ENCODE data around the gene MSRB1. TPM values are rescaled to one million over a fixed set of nuclear protein-coding genes. Genes with fewer than 3 reads are reported as not detected.

MSRB1 gene
- total and polyA plus RNA-seq, 2 of the 13 experiments (the other 11 are each of a cell fraction or from before 2014, with no cell fraction given): 32.1 to 75.4 TPM

DNA sequence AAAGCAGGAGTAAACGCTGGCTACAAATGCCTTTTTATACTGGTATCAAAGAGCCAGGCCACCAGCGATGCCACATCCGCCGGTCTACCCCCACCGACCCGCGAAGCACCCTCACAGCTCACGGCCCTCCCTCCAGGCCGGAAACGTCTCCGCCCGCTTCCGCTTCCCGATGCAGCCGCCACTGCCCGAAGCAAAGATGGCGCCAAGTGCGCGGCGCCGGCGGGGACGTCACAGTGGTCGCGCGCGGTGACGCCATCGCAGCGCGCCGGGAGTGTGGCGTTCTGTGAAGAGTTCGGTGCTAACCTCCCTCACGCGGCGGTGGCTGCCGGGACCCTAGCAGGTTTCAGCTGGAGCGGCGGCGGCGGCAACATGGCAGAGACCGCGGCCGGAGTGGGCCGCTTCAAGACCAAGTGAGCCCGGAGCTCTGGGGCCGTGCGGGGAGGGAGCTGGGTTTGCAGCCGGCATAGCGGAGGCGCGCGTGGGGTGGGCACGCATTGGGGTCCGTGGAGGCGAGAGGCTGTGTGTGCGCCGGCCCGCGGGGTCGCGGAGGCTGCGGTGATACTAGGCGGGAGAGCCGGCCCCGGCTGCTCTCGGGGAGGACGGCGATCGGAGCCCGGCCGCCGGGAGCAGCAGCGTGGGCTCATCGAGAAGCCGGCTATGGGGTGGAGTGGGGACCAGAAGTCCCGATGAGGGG is 28.9 kb upstream of the MSRB1 start, which contains the start of gene TBL3 (continued):
- TF ChIP-seq ATF3 (CRISPR knock-in tag; IDR thresholded peaks at IDR 0.05) (peak; percentile 65), ZNF121 (CRISPR knock-in tag; IDR thresholded peaks at IDR 0.05) (no peak), ZNF816 (CRISPR knock-in tag; IDR thresholded peaks at IDR 0.05; ENCODE audit: borderline replicate concordance) (0 out of 2 replicates have a peak, but pooled peaks have one; percentile 50), TCF7L2 (IDR thresholded peaks at IDR 0.05; ENCODE audit: low read depth, low read length) (no peak), ZNF605 (CRISPR knock-in tag; IDR thresholded peaks at IDR 0.05) (peak; percentile 73; the same call in 1 of the 2 replicates), IRX3 (CRISPR knock-in tag; IDR thresholded peaks at IDR 0.05; ENCODE audit: borderline replicate concordance, low read depth) (no peak), ATRX (CRISPR knock-in tag; IDR thresholded peaks at IDR 0.05; ENCODE audit: borderline replicate concordance) (no peak), ZBTB7A (CRISPR knock-in tag; IDR thresholded peaks at IDR 0.05) (peak; percentile 55; the same call in 1 of the 2 replicates), ZBTB44 (CRISPR knock-in tag; IDR thresholded peaks at IDR 0.05) (0 out of 2 replicates have a peak, but pooled peaks have one; percentile 64), SCMH1 (CRISPR knock-in tag; IDR thresholded peaks at IDR 0.05; ENCODE audit: borderline replicate concordance) (no peak), FOXO4 (CRISPR knock-in tag; conservative IDR thresholded peaks at IDR 0.05) (no peak), ZNF275 (CRISPR knock-in tag; IDR thresholded peaks at IDR 0.05; ENCODE audit: borderline replicate concordance) (no peak; the same call in 1 of the 2 replicates), ZNF17 (CRISPR knock-in tag; IDR thresholded peaks at IDR 0.05) (no peak), JUN (CRISPR knock-in tag; IDR thresholded peaks at IDR 0.05) (0 out of 2 replicates have a peak, but pooled peaks have one; percentile 38), NKX3-1 (CRISPR knock-in tag; IDR thresholded peaks at IDR 0.05) (no peak), ARID4A (CRISPR knock-in tag; IDR thresholded peaks at IDR 0.05; ENCODE audit: borderline replicate concordance) (peak; percentile 99)
- TF ChIP-seq, protein P1, sequence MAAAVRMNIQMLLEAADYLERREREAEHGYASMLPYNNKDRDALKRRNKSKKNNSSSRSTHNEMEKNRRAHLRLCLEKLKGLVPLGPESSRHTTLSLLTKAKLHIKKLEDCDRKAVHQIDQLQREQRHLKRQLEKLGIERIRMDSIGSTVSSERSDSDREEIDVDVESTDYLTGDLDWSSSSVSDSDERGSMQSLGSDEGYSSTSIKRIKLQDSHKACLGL (CRISPR knock-in tag; IDR thresholded peaks at IDR 0.05): peak; percentile 91
- TF ChIP-seq, protein P2, sequence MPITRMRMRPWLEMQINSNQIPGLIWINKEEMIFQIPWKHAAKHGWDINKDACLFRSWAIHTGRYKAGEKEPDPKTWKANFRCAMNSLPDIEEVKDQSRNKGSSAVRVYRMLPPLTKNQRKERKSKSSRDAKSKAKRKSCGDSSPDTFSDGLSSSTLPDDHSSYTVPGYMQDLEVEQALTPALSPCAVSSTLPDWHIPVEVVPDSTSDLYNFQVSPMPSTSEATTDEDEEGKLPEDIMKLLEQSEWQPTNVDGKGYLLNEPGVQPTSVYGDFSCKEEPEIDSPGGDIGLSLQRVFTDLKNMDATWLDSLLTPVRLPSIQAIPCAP (CRISPR knock-in tag; IDR thresholded peaks at IDR 0.05; ENCODE audit: low read depth): no peak

All from HepG2 (cell line).